Astrocyte of the spinal cord (primary cell): Measurements from ENCODE around the gene IL17RD.

Experiments used
- DNase-seq: peaks from one replicate; pipeline ENCODE4 v3.0.0; 2011; ENCODE audit warnings: low read depth, low spot score
- H3K4me3 ChIP-seq: 2 replicates; pipeline ENCODE4 v1.5.1; 2011; ENCODE audit warnings: low read depth, mild to moderate bottlenecking, low read length, moderate library complexity
- in situ Hi-C: cut with HindIII; loops from 2 replicates; pipeline ENCODE4 v1.10.0; 2017; ENCODE audit warnings: low sequenced_read_pairs
- TF ChIP-seq, protein P1 (sequence below): IDR thresholded peaks from 2 replicates; pipeline ENCODE4 v1.5.1; 2012; ENCODE audit warnings: low read depth, mild to moderate bottlenecking, low read length, inconsistent platforms

The IL17RD gene

GRCh38 chr3:57048052-57048671 lies 117.0 kb downstream of the IL17RD start:
- in situ Hi-C loops: no loop called here
- no peak overlapping the region for H3K4me3 ChIP-seq
- TF ChIP-seq, protein P1, sequence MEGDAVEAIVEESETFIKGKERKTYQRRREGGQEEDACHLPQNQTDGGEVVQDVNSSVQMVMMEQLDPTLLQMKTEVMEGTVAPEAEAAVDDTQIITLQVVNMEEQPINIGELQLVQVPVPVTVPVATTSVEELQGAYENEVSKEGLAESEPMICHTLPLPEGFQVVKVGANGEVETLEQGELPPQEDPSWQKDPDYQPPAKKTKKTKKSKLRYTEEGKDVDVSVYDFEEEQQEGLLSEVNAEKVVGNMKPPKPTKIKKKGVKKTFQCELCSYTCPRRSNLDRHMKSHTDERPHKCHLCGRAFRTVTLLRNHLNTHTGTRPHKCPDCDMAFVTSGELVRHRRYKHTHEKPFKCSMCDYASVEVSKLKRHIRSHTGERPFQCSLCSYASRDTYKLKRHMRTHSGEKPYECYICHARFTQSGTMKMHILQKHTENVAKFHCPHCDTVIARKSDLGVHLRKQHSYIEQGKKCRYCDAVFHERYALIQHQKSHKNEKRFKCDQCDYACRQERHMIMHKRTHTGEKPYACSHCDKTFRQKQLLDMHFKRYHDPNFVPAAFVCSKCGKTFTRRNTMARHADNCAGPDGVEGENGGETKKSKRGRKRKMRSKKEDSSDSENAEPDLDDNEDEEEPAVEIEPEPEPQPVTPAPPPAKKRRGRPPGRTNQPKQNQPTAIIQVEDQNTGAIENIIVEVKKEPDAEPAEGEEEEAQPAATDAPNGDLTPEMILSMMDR: no peak
- DNase-seq: no peak

GRCh38 chr3:57046101-57046765 lies 118.9 kb downstream of the IL17RD start:
- in situ Hi-C loops: no loop called here
- TF ChIP-seq, protein P1: no peak

GRCh38 chr3:57043518-57043917 lies 121.6 kb downstream of the IL17RD start:
- TF ChIP-seq, protein P1: no peak
- no peak for DNase-seq
- in situ Hi-C loops: no loop called here

More at GRCh38 chr3:57046101-57046765, 118.9 kb downstream of the IL17RD start:
- no peak for DNase-seq
- H3K4me3 ChIP-seq: no peak overlapping the region

GRCh38 chr3:57041674-57042073 lies 123.5 kb downstream of the IL17RD start:
- no peak for DNase-seq
- TF ChIP-seq, protein P1: no peak
- H3K4me3 ChIP-seq: no peak overlapping the region
- in situ Hi-C loops: no loop called here

More at GRCh38 chr3:57043518-57043917, 121.6 kb downstream of the IL17RD start:
- no peak overlapping the region for H3K4me3 ChIP-seq
